ENCODE results near the gene KCNQ1. TPM values are rescaled to one million over a fixed set of nuclear protein-coding genes. Genes with fewer than 3 reads are reported as not detected.

KCNQ1 gene
- polyA plus RNA-seq, 1 donor (not counting 4 experiments of a cell fraction or from before 2014, with no cell fraction given) = not detected

DNA sequence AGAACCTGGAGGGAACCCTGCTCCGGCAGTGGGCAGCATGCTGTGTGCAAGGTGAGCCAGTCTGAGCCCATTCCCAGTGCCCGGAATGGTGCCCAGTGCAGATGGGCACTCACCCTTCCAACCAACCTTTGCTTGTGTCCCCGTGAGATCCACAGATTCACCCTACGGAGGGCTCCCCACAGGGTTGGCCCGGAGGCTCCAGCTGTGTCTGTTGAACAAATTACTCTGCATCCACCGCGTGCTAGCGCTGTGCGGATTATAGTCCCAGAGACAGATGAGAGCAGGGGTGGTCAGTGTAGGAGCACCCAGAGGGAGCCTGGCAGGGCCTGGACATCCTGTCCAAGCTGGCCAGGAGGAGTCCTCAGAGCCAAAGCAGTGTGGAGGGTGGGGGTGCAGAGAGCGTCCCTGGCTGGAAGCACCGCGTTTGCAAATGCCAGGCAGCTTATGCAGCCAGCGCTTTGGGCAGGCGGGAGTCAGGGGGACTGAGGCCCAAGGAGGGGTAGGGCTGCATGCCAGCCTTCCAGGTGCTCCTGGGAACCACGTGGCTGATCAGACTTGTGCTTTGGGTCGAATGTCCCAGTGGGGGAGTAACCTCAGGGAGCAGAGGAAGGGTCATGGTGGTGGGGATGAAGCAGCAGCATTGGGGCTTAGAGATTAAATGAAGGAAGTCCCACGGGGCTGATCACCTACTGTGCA, 80.5 kb downstream of the KCNQ1 start:
- Histone ChIP-seq H3K4me2 (ENCODE audit: control insufficient read depth, extremely low read depth, insufficient read depth, low read depth, low read length) (no peak overlapping the region), H3K36me3 (ENCODE audit: control insufficient read depth in 2 of 2, extremely low read depth in 1 of 2, insufficient read depth in 2 of 2, low read length in 2 of 2) (no peaks in the 10 kb centered on the region), H3K79me2 (ENCODE audit: control insufficient read depth, insufficient read depth, low read length) (no peaks in the 10 kb centered on the region), H3K27ac (ENCODE audit: control insufficient read depth, insufficient read depth, low read length) (no peak overlapping the region), H3K9me3 (ENCODE audit: control insufficient read depth, low read depth, low read length) (no peaks in the 10 kb centered on the region), H2AFZ (ENCODE audit: control insufficient read depth, low read length) (no peak overlapping the region), H3K9ac (ENCODE audit: control insufficient read depth, extremely low read depth, insufficient read depth, low read length) (no peak overlapping the region), H3K4me1 (ENCODE audit: control insufficient read depth, extremely low read depth, insufficient read depth, low read length) (peaks cover 2% of the 10 kb centered on the region), H3K4me3 (ENCODE audit: control insufficient read depth in 2 of 3, extremely low read depth in 1 of 3, insufficient read depth in 2 of 3, low read depth in 1 of 3, low read length in 3 of 3) (no peak overlapping the region), H3K9me1 (ENCODE audit: control insufficient read depth, extremely low read depth, insufficient read depth, low read length) (no peaks in the 10 kb centered on the region), H3K27me3 (ENCODE audit: control insufficient read depth, extremely low read depth, insufficient read depth, low read length) (peaks cover 27% of the 10 kb centered on the region), H4K20me1 (ENCODE audit: control insufficient read depth, extremely low read depth, insufficient read depth, low read length) (no peaks in the 10 kb centered on the region)
- FAIRE-seq (no peak), DNase-seq (ENCODE audit: low read depth, low spot score) (no peak)
- TF ChIP-seq, protein P1, sequence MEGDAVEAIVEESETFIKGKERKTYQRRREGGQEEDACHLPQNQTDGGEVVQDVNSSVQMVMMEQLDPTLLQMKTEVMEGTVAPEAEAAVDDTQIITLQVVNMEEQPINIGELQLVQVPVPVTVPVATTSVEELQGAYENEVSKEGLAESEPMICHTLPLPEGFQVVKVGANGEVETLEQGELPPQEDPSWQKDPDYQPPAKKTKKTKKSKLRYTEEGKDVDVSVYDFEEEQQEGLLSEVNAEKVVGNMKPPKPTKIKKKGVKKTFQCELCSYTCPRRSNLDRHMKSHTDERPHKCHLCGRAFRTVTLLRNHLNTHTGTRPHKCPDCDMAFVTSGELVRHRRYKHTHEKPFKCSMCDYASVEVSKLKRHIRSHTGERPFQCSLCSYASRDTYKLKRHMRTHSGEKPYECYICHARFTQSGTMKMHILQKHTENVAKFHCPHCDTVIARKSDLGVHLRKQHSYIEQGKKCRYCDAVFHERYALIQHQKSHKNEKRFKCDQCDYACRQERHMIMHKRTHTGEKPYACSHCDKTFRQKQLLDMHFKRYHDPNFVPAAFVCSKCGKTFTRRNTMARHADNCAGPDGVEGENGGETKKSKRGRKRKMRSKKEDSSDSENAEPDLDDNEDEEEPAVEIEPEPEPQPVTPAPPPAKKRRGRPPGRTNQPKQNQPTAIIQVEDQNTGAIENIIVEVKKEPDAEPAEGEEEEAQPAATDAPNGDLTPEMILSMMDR (optimal IDR thresholded peaks at IDR 0.05 in 1 of 3, IDR thresholded peaks at IDR 0.05 in 1 of 3, conservative IDR thresholded peaks at IDR 0.05 in 1 of 3; ENCODE audit: extremely low read depth in 1 of 3, insufficient read depth in 2 of 3, low read length in 3 of 3) = no peak
- TF ChIP-seq EZH2 (IDR thresholded peaks at IDR 0.05; ENCODE audit: low read length) = no peak
- dilution Hi-C loops (cut with MboI; ENCODE audit: extremely low pct_ligation_motif_present, low sequenced_read_pairs) = no loop called here

DNA sequence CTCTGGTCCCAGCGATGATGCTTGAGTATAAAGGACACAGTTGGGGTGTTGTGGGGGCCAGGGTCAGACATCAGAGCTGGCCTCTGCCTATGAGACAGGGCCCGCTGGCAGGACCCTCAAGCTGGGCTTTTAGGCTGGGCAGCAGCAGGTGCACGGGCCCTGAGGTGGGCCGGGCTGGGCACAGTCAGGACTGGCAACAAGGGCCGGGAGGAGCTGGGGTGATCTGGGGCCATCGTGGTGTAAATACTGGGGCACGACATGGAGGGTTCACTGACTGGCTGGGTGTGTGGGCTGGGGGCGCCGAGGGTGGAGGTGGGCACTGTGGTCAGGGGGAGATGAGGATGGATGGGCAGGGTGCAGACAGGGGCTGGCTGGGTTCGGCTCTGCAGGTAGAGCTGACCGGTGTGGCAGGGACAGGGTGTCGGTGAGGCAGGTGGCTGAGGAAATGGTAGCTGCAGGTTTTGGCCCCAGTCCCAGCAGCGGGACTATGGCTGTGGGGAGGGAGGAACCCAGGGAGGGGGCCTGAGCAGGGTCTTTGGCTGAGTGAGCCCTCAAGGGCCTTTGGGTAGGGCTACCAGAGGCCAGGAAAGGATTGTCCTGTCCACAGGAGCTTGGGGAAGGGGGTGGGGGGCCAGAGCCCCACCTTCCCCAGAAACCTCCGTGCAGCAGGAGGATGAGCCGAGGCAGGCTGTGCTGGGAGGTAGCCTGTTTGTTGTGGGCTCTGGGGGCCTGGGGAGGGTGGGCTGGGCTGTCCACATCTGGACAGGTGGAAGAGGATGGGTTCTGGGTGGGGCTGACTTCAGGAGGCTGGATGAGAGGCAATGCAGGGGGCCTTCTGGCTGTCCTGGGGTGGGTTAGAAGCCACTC, 81.4 kb downstream of the KCNQ1 start:
- Histone ChIP-seq H3K27ac (ENCODE audit: control insufficient read depth, insufficient read depth, low read length) (no peak overlapping the region), H3K4me1 (ENCODE audit: control insufficient read depth, extremely low read depth, insufficient read depth, low read length) (peaks cover 2% of the 10 kb centered on the region), H3K79me2 (ENCODE audit: control insufficient read depth, insufficient read depth, low read length) (no peaks in the 10 kb centered on the region), H3K9me3 (ENCODE audit: control insufficient read depth, low read depth, low read length) (no peaks in the 10 kb centered on the region), H3K4me2 (ENCODE audit: control insufficient read depth, extremely low read depth, insufficient read depth, low read depth, low read length) (no peak overlapping the region), H3K9me1 (ENCODE audit: control insufficient read depth, extremely low read depth, insufficient read depth, low read length) (no peaks in the 10 kb centered on the region), H3K4me3 (ENCODE audit: control insufficient read depth in 2 of 3, extremely low read depth in 1 of 3, insufficient read depth in 2 of 3, low read depth in 1 of 3, low read length in 3 of 3) (no peak overlapping the region), H2AFZ (ENCODE audit: control insufficient read depth, low read length) (no peak overlapping the region), H4K20me1 (ENCODE audit: control insufficient read depth, extremely low read depth, insufficient read depth, low read length) (no peaks in the 10 kb centered on the region), H3K27me3 (ENCODE audit: control insufficient read depth, extremely low read depth, insufficient read depth, low read length) (peaks cover 26% of the 10 kb centered on the region), H3K9ac (ENCODE audit: control insufficient read depth, extremely low read depth, insufficient read depth, low read length) (no peak overlapping the region), H3K36me3 (ENCODE audit: control insufficient read depth in 2 of 2, extremely low read depth in 1 of 2, insufficient read depth in 2 of 2, low read length in 2 of 2) (no peaks in the 10 kb centered on the region)
- dilution Hi-C loops (cut with MboI; ENCODE audit: extremely low pct_ligation_motif_present, low sequenced_read_pairs) = no loop called here
- TF ChIP-seq, protein P1 (optimal IDR thresholded peaks at IDR 0.05 in 1 of 3, IDR thresholded peaks at IDR 0.05 in 1 of 3, conservative IDR thresholded peaks at IDR 0.05 in 1 of 3; ENCODE audit: extremely low read depth in 1 of 3, insufficient read depth in 2 of 3, low read length in 3 of 3) = no peak
- no peak for TF ChIP-seq EZH2 (IDR thresholded peaks at IDR 0.05; ENCODE audit: low read length)
- DNase-seq (ENCODE audit: low read depth, low spot score) (no peak), FAIRE-seq (no peak)

All from keratinocyte (primary cell).